Gastrocnemius medialis (tissue), 4 donors: ENCODE measurements around the gene PRR33.
"Not testable (repeated sequence)": the region's sequence is repeated elsewhere in the genome, so short reads cannot be mapped to it uniquely, and the experiment has no call there.

Source experiments
- POLR2A ChIP-seq, 2 donors: fragments of 450-650 bp; IDR thresholded peaks; one replicate each; pipeline ENCODE4 v1.6.1; 2017; ENCODE audit warnings: antibody characterized with exemption in 2 of 2, mild to moderate bottlenecking in 2 of 2, moderate library complexity in 2 of 2
- TF ChIP-seq, protein P1 (sequence below), 5 experiments: fragments of 450-650 bp in 3 of 5; fragments of 200-600 bp in 2 of 5; sonication (generic) in 2 of 5; IDR thresholded peaks in 4 of 5; conservative IDR thresholded peaks in 1 of 5; 1 replicate in 4 of 5; 2 replicates in 1 of 5; pipeline ENCODE4 v1.5.1; 2016 to 2019; ENCODE audit warnings: antibody characterized with exemption in 5 of 5, mild to moderate bottlenecking in 3 of 5, moderate library complexity in 3 of 5

DNA sequence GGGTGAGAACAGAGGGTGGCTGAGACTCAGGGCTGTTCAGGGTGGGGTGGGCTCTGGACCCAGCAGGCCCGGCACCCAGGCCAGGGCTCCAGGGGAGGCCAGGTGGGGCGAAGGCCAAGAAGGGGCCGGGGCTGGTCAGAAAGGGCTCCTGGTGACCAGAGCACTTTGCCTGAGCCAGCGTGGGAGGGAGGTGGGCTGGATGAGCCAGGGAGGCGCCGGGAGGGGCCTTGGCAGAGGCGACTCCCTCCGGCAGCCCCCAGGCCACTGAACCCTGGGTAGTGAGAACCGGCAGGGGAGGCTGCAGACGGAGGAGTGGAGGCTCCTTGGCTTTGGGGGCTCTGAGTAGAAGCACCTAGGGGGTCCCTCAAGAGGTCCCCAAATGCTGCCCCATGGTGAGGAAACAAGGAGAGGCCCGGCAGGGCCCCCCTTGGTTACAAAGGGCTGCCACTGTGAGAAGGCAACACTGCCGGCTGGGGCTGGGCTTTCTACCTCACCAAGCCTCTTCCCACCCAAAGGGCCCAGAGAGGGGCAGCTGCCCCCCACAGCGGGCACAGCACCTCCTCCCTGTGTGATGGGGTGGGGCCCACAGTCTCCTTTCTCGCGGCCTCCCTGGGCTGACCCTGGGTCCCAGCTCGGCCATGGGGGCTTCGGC is 17.1 kb downstream of the PRR33 start:
- TF ChIP-seq, protein P1, sequence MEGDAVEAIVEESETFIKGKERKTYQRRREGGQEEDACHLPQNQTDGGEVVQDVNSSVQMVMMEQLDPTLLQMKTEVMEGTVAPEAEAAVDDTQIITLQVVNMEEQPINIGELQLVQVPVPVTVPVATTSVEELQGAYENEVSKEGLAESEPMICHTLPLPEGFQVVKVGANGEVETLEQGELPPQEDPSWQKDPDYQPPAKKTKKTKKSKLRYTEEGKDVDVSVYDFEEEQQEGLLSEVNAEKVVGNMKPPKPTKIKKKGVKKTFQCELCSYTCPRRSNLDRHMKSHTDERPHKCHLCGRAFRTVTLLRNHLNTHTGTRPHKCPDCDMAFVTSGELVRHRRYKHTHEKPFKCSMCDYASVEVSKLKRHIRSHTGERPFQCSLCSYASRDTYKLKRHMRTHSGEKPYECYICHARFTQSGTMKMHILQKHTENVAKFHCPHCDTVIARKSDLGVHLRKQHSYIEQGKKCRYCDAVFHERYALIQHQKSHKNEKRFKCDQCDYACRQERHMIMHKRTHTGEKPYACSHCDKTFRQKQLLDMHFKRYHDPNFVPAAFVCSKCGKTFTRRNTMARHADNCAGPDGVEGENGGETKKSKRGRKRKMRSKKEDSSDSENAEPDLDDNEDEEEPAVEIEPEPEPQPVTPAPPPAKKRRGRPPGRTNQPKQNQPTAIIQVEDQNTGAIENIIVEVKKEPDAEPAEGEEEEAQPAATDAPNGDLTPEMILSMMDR (IDR thresholded peaks at IDR 0.05 in 4 of 5, conservative IDR thresholded peaks at IDR 0.05 in 1 of 5): not testable (repeated sequence)
- TF ChIP-seq POLR2A (IDR thresholded peaks at IDR 0.05): not testable (repeated sequence)
